Gastrocnemius medialis (tissue), 4 donors: ENCODE results near the gene KAZN.

Source experiments
- POLR2A ChIP-seq, 2 donors: fragments of 450-650 bp; IDR thresholded peaks; one replicate each; pipeline ENCODE4 v1.6.1; 2017; ENCODE audit warnings: antibody characterized with exemption in 2 of 2, mild to moderate bottlenecking in 2 of 2, moderate library complexity in 2 of 2
- TF ChIP-seq, protein P1 (sequence below), 5 experiments: fragments of 450-650 bp in 3 of 5; fragments of 200-600 bp in 2 of 5; sonication (generic) in 2 of 5; IDR thresholded peaks in 4 of 5; conservative IDR thresholded peaks in 1 of 5; 1 replicate in 4 of 5; 2 replicates in 1 of 5; pipeline ENCODE4 v1.5.1; 2016 to 2019; ENCODE audit warnings: antibody characterized with exemption in 5 of 5, mild to moderate bottlenecking in 3 of 5, moderate library complexity in 3 of 5

GRCh38 chr1:14961661-14962267 lies 363.3 kb downstream of the KAZN start:
- TF ChIP-seq, protein P1, sequence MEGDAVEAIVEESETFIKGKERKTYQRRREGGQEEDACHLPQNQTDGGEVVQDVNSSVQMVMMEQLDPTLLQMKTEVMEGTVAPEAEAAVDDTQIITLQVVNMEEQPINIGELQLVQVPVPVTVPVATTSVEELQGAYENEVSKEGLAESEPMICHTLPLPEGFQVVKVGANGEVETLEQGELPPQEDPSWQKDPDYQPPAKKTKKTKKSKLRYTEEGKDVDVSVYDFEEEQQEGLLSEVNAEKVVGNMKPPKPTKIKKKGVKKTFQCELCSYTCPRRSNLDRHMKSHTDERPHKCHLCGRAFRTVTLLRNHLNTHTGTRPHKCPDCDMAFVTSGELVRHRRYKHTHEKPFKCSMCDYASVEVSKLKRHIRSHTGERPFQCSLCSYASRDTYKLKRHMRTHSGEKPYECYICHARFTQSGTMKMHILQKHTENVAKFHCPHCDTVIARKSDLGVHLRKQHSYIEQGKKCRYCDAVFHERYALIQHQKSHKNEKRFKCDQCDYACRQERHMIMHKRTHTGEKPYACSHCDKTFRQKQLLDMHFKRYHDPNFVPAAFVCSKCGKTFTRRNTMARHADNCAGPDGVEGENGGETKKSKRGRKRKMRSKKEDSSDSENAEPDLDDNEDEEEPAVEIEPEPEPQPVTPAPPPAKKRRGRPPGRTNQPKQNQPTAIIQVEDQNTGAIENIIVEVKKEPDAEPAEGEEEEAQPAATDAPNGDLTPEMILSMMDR (IDR thresholded peaks at IDR 0.05 in 4 of 5, conservative IDR thresholded peaks at IDR 0.05 in 1 of 5) = no peak
- TF ChIP-seq POLR2A (IDR thresholded peaks at IDR 0.05) = no peak
